Right lobe of liver (tissue), 6 donors: ENCODE measurements around the gene DCTN2. TPM values are rescaled to one million over a fixed set of nuclear protein-coding genes. Genes with fewer than 3 reads are reported as not detected.

ENCODE experiments used
- ATAC-seq, 4 donors: fragments of 200-7000 bp; cut with Tn5 transposase; one replicate each; pipeline ENCODE4 v1.9.1; 2020; ENCODE audit warnings: mild to moderate bottlenecking in 4 of 4, moderate library complexity in 4 of 4
- DNase-seq, 3 donors: peaks; one replicate each; pipeline ENCODE4 v3.0.0-alpha.2; 2020
- H3K27ac ChIP-seq, 3 donors: fragments of 200-600 bp; one replicate each; pipeline ENCODE4 v1.8.0; 2022
- H3K27me3 ChIP-seq, 2 donors: fragments of 200-600 bp; one replicate each; pipeline ENCODE4 v1.8.0; 2022
- H3K36me3 ChIP-seq, 4 donors: fragments of 200-600 bp; sonication (generic) in 1 of 4; one replicate each; pipeline versions ENCODE4 v1.5.1 to v1.8.0; 2017 to 2022; ENCODE audit warnings: control low read depth in 1 of 4
- H3K4me1 ChIP-seq, 4 donors: fragments of 200-600 bp; sonication (generic) in 1 of 4; one replicate each; pipeline versions ENCODE4 v1.5.1 to v1.8.0; 2017 to 2022; ENCODE audit warnings: control low read depth in 1 of 4
- H3K4me3 ChIP-seq, 3 donors: fragments of 200-600 bp; one replicate each; pipeline ENCODE4 v1.8.0; 2022
- H3K9me3 ChIP-seq, 4 donors: fragments of 200-600 bp; sonication (generic) in 1 of 4; one replicate each; pipeline versions ENCODE4 v1.5.1 to v1.8.0; 2017 to 2022; ENCODE audit warnings: control low read depth in 1 of 4
- POLR2A ChIP-seq: fragments of 450-650 bp; IDR thresholded peaks from one replicate; pipeline ENCODE4 v1.6.1; 2017; ENCODE audit warnings: antibody characterized with exemption, mild to moderate bottlenecking
- WGBS: methylation state at CpG from one replicate; pipeline ENCODE4 v1.1.6; 2018; ENCODE audit warnings: low coverage, low lambda C conversion rate; ENCODE audit not compliant: insufficient coverage; ENCODE audit errors: missing lambda C conversion rate; 5-methylcytosine and 5-hydroxymethylcytosine counted together
- intact Hi-C, 2 donors: fragments of 100-400 bp; cut with DNase I; formaldehyde crosslinking; loops; one replicate each; pipeline versions ENCODE4 v1.11.2 to v1.14.1; 2022
- total RNA-seq, 6 experiments: library from RNA; depleted of rRNA in 2 of 6; stranded (reverse); fragments of >200 nt in 2 of 6; fragmentation: NEBNext Ultra II Directional in 3 of 6; extraction: Animal tissue kit (Norgen Biotek cat#: 25700) in 3 of 6; gene quantifications; one replicate each; pipeline versions ENCODE4 v1.1.0 to v1.2.4, GENCODE V29; 2016 to 2023
- TF ChIP-seq, protein P1 (sequence below), 4 donors: fragments of 200-600 bp in 3 of 4; fragments of 450-650 bp in 1 of 4; IDR thresholded peaks; one replicate each; pipeline versions ENCODE4 v1.5.1 to v1.8.0; 2016 to 2022; ENCODE audit warnings: antibody characterized with exemption in 4 of 4, mild to moderate bottlenecking in 2 of 4
- donor health status: DM: no; HTN: yes; CAD: no.
- donor health status: DM: no; HTN: no; CAD: no.
- donor health status: DM: no; HTN: no; CAD: no.
- donor health status: DM: no; HTN: yes; CAD: no.
- donor health status: DM: no; HTN: yes; CAD: no.

Gene DCTN2
- total RNA-seq, 6 experiments from 2014 or later = 28.4 to 80.0 (median 36.0) TPM

DNA sequence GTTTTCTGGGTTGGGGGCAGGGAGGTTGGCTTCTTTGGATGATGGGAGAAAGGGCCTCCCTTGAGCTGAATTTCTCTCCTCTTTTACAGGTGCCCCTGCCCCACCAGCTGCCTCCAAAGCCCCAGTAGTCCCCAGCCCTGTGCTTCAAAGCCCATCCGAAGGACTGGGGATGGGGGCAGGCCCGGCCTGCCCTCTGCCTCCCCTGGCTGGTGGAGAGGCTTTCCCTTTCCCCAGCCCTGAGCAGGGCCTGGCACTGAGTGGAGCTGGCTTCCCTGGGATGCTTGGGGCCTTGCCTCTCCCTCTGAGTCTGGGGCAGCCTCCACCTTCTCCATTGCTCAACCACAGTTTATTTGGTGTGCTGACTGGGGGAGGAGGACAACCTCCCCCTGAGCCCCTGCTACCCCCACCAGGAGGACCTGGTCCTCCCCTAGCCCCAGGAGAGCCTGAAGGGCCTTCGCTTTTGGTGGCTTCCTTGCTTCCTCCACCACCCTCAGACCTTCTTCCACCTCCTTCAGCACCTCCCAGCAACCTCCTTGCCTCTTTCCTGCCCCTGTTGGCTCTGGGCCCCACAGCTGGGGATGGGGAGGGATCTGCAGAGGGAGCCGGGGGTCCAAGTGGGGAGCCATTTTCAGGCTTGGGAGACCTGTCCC, 20.4 kb downstream of the DCTN2 start:
- no peaks in the 10 kb centered on the region for H3K9me3 ChIP-seq
- peaks cover 0 to 72% (median 32%) of the 10 kb centered on the region in 4 donors for H3K36me3 ChIP-seq
- peaks cover 0 to 25% (median 15%) of the 10 kb centered on the region in 4 donors for H3K4me1 ChIP-seq
- no peak overlapping the region for H3K4me3 ChIP-seq
- H3K27me3 ChIP-seq = no peaks in the 10 kb centered on the region
- H3K27ac ChIP-seq = no peak overlapping the region
- TF ChIP-seq POLR2A = no peak
- TF ChIP-seq, protein P1, sequence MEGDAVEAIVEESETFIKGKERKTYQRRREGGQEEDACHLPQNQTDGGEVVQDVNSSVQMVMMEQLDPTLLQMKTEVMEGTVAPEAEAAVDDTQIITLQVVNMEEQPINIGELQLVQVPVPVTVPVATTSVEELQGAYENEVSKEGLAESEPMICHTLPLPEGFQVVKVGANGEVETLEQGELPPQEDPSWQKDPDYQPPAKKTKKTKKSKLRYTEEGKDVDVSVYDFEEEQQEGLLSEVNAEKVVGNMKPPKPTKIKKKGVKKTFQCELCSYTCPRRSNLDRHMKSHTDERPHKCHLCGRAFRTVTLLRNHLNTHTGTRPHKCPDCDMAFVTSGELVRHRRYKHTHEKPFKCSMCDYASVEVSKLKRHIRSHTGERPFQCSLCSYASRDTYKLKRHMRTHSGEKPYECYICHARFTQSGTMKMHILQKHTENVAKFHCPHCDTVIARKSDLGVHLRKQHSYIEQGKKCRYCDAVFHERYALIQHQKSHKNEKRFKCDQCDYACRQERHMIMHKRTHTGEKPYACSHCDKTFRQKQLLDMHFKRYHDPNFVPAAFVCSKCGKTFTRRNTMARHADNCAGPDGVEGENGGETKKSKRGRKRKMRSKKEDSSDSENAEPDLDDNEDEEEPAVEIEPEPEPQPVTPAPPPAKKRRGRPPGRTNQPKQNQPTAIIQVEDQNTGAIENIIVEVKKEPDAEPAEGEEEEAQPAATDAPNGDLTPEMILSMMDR (IDR thresholded peaks at IDR 0.05) = no peak
- DNase-seq (no peak), ATAC-seq (no peak)
- intact Hi-C loops = no loop called here
- 67% methylated on average over 1 of the region's 4 CpGs for WGBS

DNA sequence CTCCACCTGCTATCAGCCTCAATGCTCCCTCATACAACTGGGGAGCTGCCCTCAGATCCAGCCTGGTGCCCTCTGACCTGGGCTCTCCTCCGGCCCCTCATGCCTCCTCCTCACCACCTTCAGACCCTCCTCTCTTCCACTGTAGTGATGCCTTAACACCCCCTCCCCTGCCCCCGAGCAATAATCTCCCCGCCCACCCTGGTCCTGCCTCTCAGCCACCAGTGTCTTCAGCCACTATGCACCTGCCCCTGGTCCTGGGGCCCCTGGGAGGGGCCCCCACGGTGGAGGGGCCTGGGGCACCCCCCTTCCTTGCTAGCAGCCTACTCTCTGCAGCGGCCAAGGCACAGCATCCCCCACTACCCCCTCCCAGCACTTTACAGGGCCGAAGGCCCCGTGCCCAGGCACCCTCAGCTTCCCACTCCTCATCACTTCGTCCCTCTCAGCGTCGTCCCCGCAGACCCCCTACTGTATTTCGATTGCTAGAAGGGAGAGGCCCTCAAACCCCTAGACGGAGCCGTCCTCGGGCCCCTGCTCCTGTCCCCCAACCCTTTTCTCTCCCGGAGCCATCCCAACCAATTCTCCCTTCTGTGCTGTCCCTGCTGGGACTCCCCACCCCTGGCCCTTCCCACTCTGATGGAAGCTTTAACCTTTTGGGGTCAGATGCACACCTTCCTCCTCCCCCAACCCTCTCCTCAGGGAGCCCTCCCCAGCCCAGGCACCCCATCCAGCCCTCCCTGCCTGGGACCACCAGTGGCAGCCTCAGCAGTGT, 21.2 kb downstream of the DCTN2 start:
- 88% methylated on average over 5 of the region's 16 CpGs for WGBS
- Histone ChIP-seq H3K27ac (no peak overlapping the region), H3K4me1 (peaks cover 0 to 32% (median 19%) of the 10 kb centered on the region in 4 donors), H3K27me3 (no peaks in the 10 kb centered on the region), H3K9me3 (no peaks in the 10 kb centered on the region), H3K36me3 (peaks cover 0 to 64% (median 27%) of the 10 kb centered on the region in 4 donors), H3K4me3 (no peak overlapping the region)
- no peak for ATAC-seq
- no peak for DNase-seq
- TF ChIP-seq, protein P1 (IDR thresholded peaks at IDR 0.05) = no peak
- no peak for TF ChIP-seq POLR2A
- intact Hi-C loops = no loop called here

DNA sequence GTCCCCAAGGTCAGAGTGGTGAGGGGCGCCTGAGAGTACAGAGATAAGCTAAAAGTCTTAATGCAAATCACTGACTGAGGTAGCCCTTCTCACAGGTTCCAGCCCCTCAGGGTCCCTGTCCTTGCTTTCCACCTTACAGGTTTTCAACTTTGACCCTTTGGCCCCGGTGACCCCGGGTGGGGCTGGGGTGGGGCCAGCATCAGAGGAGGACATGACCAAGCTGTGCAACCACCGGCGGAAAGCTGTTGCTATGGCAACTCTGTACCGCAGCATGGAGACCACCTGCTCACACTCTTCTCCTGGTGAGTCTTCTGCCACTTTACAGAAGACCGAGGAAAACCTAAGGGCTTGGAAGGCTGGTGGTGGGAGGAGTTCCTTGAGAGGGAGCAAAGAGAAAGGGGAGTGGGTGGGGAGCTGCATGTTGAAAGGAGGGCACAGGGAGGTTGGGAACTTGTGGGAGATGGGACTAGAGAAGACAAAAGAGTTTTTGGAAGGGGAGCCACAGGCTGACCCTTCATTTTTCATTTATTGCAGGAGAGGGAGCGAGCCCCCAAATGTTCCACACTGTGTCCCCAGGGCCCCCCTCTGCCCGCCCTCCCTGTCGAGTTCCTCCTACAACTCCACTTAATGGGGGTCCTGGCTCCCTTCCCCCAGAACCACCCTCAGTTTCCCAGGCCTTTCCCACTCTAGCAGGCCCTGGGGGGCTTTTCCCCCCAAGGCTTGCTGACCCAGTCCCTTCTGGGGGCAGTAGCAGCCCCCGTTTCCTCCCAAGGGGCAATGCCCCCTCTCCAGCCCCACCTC, 22.0 kb downstream of the DCTN2 start:
- 50% methylated on average over 10 of the region's 11 CpGs for WGBS
- Histone ChIP-seq H3K27ac (no peak overlapping the region), H3K9me3 (no peaks in the 10 kb centered on the region), H3K27me3 (no peaks in the 10 kb centered on the region), H3K4me1 (peaks cover 0 to 32% (median 19%) of the 10 kb centered on the region in 4 donors), H3K4me3 (no peak overlapping the region), H3K36me3 (peaks cover 0 to 56% (median 22%) of the 10 kb centered on the region in 4 donors)
- ATAC-seq (no peak), DNase-seq (peak in 1 of 3 donors; percentile 52)
- intact Hi-C loops = no loop called here
- TF ChIP-seq, protein P1 (IDR thresholded peaks at IDR 0.05) = no peak
- TF ChIP-seq POLR2A = no peak

DNA sequence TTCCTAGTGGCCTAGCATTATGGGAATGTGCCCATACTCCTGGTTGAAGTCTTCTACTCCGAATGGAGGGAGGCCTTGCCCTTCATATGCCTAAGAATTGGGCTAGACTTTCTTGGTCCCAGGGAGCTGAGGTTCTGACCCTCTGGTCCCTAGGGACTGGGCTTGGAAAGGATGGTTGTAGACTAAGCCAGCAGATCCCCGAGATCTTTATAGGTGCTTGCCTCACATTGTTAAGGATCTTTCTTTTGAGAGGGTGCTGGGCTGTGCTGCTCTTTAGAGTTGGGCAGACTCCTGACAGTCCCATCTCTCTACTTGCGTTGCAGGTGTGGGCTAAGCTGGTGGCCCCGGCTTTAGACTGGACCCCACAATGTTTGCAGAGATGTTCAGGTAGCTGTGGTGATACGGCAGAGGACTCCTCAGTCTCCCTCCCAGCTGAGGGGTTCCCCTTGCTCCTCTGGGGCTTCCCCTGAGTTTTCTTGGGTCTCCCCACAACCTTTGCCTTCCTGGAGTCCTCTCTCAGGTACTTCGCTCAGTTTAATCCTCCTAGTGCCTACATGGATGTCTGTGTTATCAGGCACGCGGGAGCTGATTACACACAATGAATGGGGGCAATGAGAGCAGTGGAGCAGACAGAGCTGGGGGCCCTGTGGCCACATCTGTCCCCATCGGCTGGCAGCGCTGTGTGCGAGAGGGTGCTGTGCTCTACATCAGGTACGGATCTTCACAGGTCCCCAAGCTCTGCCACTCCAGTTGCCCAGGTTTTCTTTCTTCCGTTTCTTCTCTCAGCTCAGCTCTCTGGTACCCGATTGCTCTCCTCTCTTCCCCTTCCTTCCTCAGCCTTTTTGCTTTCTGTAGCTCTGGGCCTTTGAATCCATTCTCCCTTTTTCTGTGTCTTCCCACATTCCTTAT, 23.0 kb downstream of the DCTN2 start:
- peaks cover 0 to 35% (median 19%) of the 10 kb centered on the region in 4 donors for H3K4me1 ChIP-seq
- H3K27ac ChIP-seq = peak overlapping the region; percentile 97 to 98 (median 97)
- peak overlapping the region; percentile 76 to 83 (median 80) for H3K4me3 ChIP-seq
- DNase-seq (no peak), ATAC-seq (no peak)
- no peaks in the 10 kb centered on the region for H3K9me3 ChIP-seq
- TF ChIP-seq, protein P1 (IDR thresholded peaks at IDR 0.05) = no peak
- TF ChIP-seq POLR2A = no peak
- intact Hi-C loops = no loop called here
- peaks cover 0 to 46% (median 17%) of the 10 kb centered on the region in 4 donors for H3K36me3 ChIP-seq
- WGBS = 63% methylated on average over 11 of the region's 14 CpGs
- no peaks in the 10 kb centered on the region for H3K27me3 ChIP-seq
